HFFc6 (cell line): ENCODE measurements around the gene ABCC5. TPM values are rescaled to one million over a fixed set of nuclear protein-coding genes. Genes with fewer than 3 reads are reported as not detected.

Experiments used
- DNase-seq: peaks from one replicate; pipeline ENCODE4 v3.0.0-alpha.2; 2018
- H3K27ac Mint-ChIP-seq: 2 replicates; pipeline ENCODE4 v1.8.0; 2020; ENCODE audit warnings: mild to moderate bottlenecking, mixed read lengths
- H3K27me3 Mint-ChIP-seq: 2 replicates; pipeline ENCODE4 v1.8.0; 2021; ENCODE audit warnings: mild to moderate bottlenecking, moderate library complexity, mixed read lengths; ENCODE audit not compliant: insufficient read depth
- H3K36me3 Mint-ChIP-seq: 2 replicates; pipeline ENCODE4 v1.8.0; 2021; ENCODE audit warnings: low read depth, mixed read lengths
- H3K4me1 Mint-ChIP-seq: 2 replicates; pipeline ENCODE4 v1.8.0; 2020; ENCODE audit warnings: low read depth, mixed read lengths
- H3K4me3 Mint-ChIP-seq: 2 replicates; pipeline ENCODE4 v1.8.0; 2020; ENCODE audit warnings: mild to moderate bottlenecking, moderate library complexity, mixed read lengths
- H3K9me3 Mint-ChIP-seq: 2 replicates; pipeline ENCODE4 v1.8.0; 2020; ENCODE audit warnings: mild to moderate bottlenecking, mixed read lengths
- total RNA-seq, 6 experiments: library from RNA; stranded (reverse); fragmentation: NEBNext Ultra II Directional; extraction: Animal tissue kit (Norgen Biotek cat#: 25700); gene quantifications; 2 replicates in 1 of 6; 3 replicates in 5 of 6; pipeline ENCODE4 v1.2.3, GENCODE V29; 2021
- TF ChIP-seq, protein P1 (sequence below): fragments of 200-600 bp; sonication (generic); IDR thresholded peaks from 2 replicates; pipeline ENCODE4 v1.5.0; 2021; ENCODE audit warnings: antibody characterized with exemption, mild to moderate bottlenecking

Gene ABCC5
- total RNA-seq, 6 experiments from 2014 or later: 16.6 to 19.6 (median 17.4) TPM

DNA sequence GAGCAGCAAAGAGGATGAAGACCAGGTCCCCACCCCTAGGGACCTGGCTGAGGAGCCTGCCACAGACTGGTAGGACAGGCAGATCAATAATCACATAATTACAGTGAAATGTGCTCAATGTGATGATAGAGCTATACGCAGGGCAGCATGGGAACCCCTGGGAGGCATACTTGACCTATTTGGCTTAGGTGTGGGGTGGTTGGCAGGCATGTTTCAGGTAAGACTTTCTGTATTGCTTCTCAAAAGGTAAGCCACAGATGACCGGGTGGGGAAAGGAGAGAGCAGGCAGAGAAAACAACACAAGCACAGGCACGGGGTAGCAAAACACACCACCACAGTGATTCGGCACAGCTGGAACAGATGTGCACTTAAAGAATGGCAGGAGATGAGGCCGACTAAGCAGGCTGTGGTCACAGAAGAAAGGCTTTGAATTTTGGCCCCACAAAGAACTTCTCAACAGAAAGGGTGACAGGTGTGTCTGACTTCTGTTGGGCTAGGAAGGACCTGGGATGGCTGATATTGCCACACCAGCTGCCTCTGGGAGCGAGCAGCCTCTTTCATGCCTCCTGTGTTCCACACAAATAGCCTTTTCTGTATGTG is 64.1 kb downstream of the ABCC5 start:
- no peaks in the 10 kb centered on the region for H3K27me3 Mint-ChIP-seq
- H3K27ac Mint-ChIP-seq: no peak overlapping the region
- no peak overlapping the region for H3K4me3 Mint-ChIP-seq
- H3K9me3 Mint-ChIP-seq: no peaks in the 10 kb centered on the region
- no peaks in the 10 kb centered on the region for H3K4me1 Mint-ChIP-seq
- TF ChIP-seq, protein P1, sequence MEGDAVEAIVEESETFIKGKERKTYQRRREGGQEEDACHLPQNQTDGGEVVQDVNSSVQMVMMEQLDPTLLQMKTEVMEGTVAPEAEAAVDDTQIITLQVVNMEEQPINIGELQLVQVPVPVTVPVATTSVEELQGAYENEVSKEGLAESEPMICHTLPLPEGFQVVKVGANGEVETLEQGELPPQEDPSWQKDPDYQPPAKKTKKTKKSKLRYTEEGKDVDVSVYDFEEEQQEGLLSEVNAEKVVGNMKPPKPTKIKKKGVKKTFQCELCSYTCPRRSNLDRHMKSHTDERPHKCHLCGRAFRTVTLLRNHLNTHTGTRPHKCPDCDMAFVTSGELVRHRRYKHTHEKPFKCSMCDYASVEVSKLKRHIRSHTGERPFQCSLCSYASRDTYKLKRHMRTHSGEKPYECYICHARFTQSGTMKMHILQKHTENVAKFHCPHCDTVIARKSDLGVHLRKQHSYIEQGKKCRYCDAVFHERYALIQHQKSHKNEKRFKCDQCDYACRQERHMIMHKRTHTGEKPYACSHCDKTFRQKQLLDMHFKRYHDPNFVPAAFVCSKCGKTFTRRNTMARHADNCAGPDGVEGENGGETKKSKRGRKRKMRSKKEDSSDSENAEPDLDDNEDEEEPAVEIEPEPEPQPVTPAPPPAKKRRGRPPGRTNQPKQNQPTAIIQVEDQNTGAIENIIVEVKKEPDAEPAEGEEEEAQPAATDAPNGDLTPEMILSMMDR: no peak
- DNase-seq: no peak
- H3K36me3 Mint-ChIP-seq: peaks cover 36% of the 10 kb centered on the region

DNA sequence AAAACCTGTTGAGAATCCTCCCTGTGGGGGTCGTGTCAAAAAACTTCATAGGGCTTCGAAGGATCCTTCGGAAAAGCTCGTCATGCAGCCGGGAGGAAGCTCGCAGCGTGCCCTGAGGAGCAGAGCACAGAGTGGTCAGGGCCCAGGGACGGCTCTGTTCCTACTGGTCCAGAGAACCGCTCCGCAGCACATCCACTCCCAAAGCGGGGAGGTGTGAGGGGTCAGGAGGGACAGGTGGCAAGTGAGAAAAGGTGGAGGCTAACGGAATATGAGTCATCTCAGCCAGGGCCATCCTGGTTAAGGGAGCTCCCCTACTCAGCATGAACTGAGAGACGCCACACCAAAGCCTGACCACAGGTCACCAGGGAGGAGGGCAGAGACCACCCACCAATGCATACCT is 66.2 kb downstream of the ABCC5 start:
- TF ChIP-seq, protein P1: no peak
- no peak overlapping the region for H3K27ac Mint-ChIP-seq
- H3K4me1 Mint-ChIP-seq: no peaks in the 10 kb centered on the region
- DNase-seq: no peak
- peaks cover 45% of the 10 kb centered on the region for H3K36me3 Mint-ChIP-seq
- no peak overlapping the region for H3K4me3 Mint-ChIP-seq
- no peaks in the 10 kb centered on the region for H3K27me3 Mint-ChIP-seq
- no peaks in the 10 kb centered on the region for H3K9me3 Mint-ChIP-seq

DNA sequence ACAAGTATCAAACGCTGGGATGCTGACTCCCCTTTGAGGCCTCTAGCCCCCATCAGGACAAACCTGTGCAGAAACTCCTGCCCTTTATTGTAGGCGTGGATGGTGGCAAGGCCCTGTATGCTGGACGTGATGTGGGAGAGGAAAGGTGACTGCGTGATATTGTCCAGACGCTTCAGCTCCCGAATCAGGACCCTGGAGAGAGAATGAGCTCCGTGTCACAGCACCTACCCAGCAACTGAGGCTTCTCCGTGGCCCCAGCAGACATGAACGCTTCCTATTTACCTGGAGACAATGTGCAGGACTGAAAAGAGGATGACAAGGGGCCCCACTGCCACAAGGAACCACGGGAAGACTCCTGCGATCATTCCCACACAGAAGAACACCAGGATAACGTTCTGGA is 68.0 kb downstream of the ABCC5 start:
- Mint-ChIP-seq H3K27me3 (no peaks in the 10 kb centered on the region), H3K9me3 (no peaks in the 10 kb centered on the region), H3K27ac (no peak overlapping the region), H3K4me3 (no peak overlapping the region), H3K4me1 (no peaks in the 10 kb centered on the region), H3K36me3 (peaks cover 45% of the 10 kb centered on the region)
- TF ChIP-seq, protein P1: no peak
- no peak for DNase-seq

DNA sequence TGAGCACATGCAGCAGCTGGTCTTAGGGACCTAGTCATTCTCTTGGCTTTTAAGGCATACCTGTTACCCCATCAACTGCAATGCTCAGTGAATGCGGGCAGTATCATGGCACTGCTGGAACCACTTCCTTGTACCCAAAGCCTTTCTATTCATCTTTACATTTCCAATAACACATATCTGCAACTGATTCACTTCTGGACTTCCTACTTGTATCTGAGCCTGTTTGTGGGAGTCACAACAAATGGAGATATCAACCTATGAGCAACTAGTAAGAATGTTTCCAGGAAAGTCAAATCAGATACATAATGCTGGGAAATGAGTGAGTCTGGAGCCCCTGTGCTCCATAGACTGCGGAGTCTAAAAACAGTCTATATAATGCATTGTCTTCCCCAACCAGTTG is 71.6 kb downstream of the ABCC5 start:
- no peak overlapping the region for H3K27ac Mint-ChIP-seq
- H3K4me1 Mint-ChIP-seq: no peaks in the 10 kb centered on the region
- H3K36me3 Mint-ChIP-seq: peaks cover 42% of the 10 kb centered on the region
- TF ChIP-seq, protein P1: no peak
- no peaks in the 10 kb centered on the region for H3K9me3 Mint-ChIP-seq
- no peaks in the 10 kb centered on the region for H3K27me3 Mint-ChIP-seq
- H3K4me3 Mint-ChIP-seq: no peak overlapping the region
- no peak for DNase-seq

DNA sequence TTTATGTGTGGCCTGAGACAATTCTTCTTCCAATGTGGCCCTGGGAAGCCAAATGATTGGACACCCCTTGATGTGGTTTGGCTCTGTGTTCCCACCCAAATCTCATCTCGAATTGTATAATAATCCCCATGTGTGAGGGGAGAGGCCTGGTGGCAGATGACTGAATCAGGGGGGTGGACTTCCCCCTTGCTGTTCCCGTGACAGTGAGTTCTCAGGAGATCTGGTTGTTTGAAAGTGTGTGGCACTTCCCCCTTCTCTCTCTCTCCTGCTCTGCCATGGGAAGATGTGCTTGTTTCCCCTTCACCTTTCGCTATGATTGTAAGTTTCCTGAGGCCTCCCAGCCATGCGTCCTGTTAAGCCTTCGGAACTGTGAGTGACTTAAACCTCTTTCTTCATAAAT is 72.9 kb downstream of the ABCC5 start:
- H3K27me3 Mint-ChIP-seq: no peaks in the 10 kb centered on the region
- TF ChIP-seq, protein P1: no peak

DNA sequence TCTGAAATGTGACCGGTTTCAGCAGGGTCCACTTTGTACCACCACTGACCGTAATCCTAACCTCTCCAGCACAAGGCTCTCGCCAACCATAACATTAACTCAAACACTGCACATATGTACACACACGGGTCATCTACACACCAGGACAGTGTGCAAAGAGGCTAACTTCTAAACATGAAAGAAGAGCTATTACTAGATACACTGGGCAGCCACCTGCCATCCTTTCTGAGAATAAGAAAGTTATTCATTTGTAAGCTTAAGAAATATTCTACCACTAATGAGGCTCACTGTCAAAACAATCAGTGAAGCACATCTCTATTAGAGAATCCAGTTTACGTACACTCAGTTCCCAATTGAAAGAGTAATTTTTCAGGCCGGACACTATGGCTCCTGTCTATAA is 73.9 kb downstream of the ABCC5 start:
- Mint-ChIP-seq H3K36me3 (peaks cover 40% of the 10 kb centered on the region), H3K27me3 (no peaks in the 10 kb centered on the region), H3K27ac (no peak overlapping the region), H3K4me1 (no peaks in the 10 kb centered on the region), H3K9me3 (no peaks in the 10 kb centered on the region), H3K4me3 (no peak overlapping the region)
- DNase-seq: no peak
- TF ChIP-seq, protein P1: no peak

More for the DNA sequence above, 72.9 kb downstream of the ABCC5 start:
- H3K27ac Mint-ChIP-seq: no peak overlapping the region
- no peaks in the 10 kb centered on the region for H3K9me3 Mint-ChIP-seq
- no peak for DNase-seq
- peaks cover 44% of the 10 kb centered on the region for H3K36me3 Mint-ChIP-seq
- H3K4me1 Mint-ChIP-seq: no peaks in the 10 kb centered on the region
- H3K4me3 Mint-ChIP-seq: no peak overlapping the region
